HG02884 (cell line): ENCODE measurements around the gene COL7A1.

ENCODE experiments used
- ATAC-seq: cut with Tn5 transposase; IDR thresholded peaks from one replicate; pipeline ENCODE4 v1.9.1; 2021; ENCODE audit warnings: mild to moderate bottlenecking, moderate library complexity; ENCODE audit not compliant: unreplicated experiment

Gene COL7A1

DNA sequence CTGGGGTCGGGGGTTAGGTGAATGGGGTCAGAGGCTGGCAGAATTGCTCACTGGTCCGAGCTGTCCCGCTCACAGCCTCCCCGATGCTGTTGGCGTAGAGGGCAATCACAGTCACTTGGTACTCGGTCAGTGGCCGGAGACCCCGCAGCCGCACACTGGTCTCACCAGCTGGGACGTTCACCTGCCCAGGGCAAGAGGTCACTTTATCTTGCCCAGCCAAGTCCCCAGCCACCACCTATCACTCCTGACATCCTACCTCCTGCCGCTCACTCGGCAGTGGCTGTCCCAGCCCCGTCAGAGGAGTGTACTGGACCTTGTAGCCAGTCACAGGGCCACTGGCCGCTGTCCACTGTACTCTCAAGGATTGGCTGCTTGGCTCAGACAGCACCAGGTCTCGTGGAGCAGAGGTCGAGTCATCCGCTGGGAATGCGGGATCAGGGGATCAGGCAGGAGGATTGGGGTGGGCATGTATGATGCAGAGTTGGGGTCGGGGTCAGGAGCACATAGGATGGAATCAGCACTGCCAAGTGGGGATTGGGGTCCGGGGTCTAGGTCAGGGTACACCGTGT lies 2.5 kb downstream of the COL7A1 start:
- no peak for ATAC-seq

DNA sequence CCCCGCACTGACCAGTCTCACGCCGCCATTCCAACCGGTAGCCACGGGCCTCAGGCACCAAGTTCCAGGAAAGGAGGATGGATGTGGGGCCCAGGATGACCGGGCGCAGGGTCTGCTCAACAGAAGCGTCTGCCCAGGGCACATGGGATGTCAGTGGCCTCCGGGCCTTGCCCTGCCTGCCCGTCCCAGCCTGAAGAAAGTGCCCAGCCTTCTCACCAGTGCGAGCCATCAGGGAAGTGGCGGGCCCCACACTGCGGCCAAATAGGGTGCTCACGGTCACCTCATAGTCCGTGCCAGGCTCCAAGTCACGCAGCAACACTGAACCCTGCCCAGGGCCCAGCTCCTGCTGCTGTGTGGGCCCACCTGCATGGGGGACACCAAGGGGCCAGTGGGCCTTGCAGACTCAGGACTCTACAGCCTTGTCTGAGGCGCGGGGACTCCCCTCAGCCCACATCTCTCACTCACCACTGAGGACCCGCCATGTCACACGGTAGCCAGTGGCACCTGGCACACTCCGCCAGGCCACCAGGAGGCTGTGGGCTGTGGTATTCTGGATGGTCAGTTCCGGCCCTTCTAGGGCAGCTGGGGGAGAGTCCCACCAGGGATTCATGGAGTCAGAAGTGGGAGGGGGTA lies 3.1 kb downstream of the COL7A1 start:
- ATAC-seq = no peak

DNA sequence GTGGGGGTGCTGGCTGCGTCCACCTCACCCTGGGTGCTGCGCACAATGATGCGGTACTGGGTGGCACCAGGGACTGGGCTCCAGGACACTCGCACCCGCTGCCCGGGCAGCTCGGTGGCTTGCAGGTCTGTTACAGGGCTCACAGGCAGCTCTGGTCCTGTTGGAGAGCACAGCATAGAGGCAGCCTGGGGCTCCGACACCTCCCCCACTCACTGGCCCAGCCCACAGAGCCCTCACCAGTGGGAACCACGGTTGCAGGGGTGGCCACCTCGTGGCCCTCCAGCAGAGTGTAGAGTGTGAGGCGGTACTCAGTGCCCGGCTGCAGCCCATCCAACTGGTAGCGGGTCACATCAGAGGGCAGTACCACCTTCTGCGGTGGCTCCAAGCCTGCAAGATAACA lies 3.7 kb downstream of the COL7A1 start:
- ATAC-seq = no peak

- no peak for ATAC-seq
Measured at GRCh38 chr3:48588230-48588629, 6.9 kb downstream of the COL7A1 start.

GRCh38 chr3:48587686-48588085 lies 7.4 kb downstream of the COL7A1 start:
- no peak for ATAC-seq

DNA sequence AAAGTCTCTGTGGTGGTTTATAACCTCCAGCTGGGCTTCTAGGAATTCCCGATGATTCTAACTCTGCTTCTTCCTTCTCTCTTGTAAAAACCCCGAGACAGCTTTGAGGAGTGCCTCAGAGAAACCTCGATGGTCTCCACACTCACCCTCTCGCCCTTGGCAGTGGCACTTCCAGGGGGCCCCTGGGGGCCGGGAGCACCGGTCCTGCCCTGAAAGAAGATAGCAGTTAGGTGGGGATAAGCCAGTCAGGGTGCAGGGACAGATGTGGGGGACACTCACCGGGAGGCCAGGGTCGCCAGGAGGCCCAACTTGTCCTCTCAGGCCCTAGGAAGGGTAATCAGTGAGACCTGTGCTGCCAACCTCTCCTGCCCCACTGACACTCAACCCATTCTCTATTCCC lies 9.7 kb downstream of the COL7A1 start:
- no peak for ATAC-seq

DNA sequence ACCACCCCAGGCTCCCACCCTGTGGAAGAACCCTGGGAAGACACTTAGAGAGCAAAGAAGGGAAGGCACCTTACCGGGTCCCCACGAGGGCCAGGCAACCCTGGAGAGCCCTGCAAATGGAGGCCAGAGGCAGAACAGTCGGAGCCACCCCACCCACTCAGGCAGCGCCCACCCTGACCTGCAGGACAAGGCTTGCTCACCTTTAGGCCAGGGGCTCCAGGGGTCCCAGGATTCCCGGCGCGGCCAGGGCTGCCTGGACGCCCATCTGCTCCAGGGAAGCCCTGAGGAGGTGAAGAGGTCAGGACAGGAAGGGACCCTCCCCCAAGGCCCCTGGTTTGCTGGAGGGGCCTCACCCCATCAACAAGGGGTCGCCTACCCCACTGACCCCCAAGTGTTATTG lies 10.3 kb downstream of the COL7A1 start:
- no peak for ATAC-seq

DNA sequence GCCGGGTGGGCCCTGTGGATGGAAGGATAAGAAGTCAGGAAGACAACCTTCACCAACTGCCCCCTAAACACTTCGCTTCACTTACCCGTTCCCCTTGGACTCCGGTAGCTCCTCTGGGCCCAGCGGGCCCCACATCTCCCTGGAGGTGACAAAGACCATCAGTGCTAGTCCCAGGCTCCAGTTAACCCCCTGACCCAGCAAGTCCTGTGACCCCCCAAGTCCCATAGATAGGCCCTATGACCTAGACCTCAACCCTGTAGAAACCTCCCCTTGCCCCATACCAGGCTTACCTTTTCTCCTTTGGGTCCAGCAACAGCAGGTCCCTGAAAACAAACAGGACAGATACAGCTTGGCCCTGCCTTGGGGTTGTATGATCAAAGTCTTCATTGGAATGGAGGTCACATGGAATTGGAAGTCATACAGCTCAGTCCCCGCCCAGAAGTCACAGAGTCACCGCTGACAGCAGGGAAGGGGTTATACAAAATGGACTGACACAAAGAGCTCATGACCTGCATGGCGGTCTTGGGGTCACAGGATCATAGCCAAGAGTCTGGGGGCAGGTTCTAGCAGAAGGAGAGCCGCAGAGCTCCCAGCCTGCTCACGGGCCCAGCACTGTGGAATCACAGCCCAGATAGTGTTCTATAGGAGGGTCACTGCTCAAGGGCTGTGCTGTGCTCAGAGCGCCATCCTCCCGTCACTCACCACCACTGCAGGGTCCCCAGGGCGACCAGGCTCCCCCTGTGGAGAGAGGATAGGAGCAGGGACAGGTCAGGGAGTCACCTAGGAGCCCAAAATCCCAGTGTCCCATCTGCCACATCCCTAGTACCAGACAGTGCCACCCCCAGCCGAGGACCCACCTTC lies 13.3 kb downstream of the COL7A1 start:
- ATAC-seq = no peak

GRCh38 chr3:48576647-48577046 lies 18.5 kb downstream of the COL7A1 start:
- no peak for ATAC-seq

DNA sequence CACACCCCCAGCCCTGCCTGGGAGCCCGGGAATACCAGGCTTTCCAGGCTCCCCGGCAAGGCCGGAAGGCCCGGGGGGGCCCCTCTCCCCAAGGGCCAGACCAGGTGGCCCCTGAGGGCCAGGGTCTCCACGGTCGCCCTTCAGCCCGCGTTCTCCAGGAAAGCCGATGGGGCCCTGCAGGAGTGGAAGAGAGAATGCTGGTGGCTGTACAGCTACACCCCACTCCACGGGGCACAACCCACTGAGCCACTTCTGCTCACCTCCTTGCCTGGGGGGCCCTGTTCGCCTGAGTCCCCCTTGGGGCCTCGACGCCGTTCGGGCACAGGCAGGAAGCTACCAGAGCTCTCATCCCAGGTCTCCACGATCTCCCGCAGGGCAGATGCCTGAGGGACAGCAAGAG lies 19.8 kb downstream of the COL7A1 start:
- ATAC-seq = no peak

- no peak for ATAC-seq
Measured at GRCh38 chr3:48573973-48574585, 21.1 kb downstream of the COL7A1 start.

DNA sequence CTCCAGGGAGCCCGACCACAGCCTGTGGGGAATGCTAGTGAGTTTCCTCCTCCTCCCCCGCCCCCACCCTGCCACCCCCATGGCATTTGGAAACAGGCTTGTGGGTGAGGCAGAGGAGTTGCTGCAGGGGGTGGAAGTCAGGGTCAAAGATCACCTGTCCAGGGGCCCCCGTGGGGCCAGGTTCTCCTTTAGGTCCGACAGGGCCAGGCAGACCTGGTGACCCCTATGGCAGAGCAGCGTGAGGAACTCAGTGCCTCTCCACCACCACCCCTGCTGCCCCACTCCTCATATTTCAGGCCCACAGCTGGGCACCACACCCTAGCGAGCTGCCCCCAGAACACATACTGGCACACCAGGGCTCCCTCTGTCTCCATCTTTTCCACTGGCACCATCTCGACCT lies 22.6 kb downstream of the COL7A1 start:
- ATAC-seq = no peak

GRCh38 chr3:48571938-48572337 lies 23.2 kb downstream of the COL7A1 start:
- no peak for ATAC-seq

DNA sequence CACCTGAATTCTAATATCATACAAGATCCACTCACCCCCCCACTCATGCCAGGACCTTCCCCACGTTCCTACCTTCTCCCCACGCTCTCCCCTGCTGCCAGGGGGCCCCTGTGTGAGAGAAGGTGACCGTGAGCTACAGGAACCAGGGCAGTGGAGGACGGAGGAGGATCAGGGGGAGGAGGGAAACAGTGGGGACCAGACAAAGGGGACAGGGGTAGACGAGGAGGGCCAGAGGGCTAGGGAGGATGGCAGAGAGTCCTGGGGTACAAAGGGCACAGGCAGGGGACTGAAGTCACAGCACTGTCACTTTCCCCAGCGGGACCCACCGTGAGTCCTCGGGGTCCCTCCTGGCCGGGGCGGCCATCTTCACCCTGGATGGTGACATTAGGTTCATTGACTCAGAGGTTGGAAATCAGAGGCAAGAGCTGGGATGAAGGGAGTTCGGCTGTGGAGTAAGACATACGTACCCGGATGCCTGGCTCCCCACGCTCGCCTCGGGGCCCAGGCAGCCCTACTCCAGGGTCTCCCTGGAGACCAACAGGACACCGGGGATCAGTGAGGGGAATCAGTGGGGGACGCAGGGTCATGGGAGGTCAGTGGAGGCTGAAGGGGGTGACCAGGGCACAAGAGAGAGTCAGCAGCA lies 25.2 kb downstream of the COL7A1 start:
- ATAC-seq = no peak

- ATAC-seq = no peak
Measured at GRCh38 chr3:48569400-48569799, 25.7 kb downstream of the COL7A1 start.

DNA sequence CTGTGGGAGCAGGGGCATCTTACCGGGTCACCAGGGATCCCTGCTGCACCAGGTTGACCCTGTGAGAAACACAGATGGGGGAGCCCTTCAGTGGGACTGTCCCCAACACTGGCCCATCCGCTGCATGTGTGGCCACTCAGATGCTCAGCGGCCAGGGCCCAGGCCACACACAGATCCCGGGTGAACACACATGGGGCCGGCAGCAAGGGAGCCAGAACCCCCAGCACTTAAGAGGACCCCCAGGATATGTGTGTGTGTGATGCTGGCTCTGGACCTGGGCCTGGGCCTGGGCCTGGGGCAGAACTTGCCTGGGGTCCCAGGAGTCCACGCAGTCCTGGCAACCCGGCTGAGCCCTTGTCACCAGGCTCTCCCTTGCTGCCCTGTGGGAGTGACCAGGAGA lies 26.7 kb downstream of the COL7A1 start:
- ATAC-seq = no peak

GRCh38 chr3:48567500-48567899 lies 27.6 kb downstream of the COL7A1 start:
- no peak for ATAC-seq

DNA sequence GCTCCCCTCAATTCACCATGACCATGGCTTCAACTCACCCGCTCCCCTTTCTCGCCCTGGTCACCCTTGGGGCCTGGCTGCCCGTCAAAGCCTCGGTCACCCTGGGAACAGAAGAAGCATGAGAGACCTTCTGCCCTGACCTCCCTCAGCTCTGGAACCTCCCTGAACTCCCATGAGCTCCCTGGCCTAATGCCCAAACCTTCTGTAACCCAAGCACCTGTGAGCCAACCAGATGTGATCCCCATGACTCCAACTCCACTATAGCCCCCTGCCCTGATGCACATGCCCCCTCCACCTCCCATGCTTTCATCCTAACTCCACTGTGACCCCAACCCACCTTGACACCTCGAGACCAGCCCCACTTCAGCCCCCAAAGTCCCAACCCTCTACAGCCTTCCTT lies 28.0 kb downstream of the COL7A1 start:
- no peak for ATAC-seq

GRCh38 chr3:48566401-48566760 lies 28.7 kb downstream of the COL7A1 start:
- ATAC-seq = no peak

GRCh38 chr3:48565591-48566400 lies 29.3 kb downstream of the COL7A1 start:
- no peak for ATAC-seq

DNA sequence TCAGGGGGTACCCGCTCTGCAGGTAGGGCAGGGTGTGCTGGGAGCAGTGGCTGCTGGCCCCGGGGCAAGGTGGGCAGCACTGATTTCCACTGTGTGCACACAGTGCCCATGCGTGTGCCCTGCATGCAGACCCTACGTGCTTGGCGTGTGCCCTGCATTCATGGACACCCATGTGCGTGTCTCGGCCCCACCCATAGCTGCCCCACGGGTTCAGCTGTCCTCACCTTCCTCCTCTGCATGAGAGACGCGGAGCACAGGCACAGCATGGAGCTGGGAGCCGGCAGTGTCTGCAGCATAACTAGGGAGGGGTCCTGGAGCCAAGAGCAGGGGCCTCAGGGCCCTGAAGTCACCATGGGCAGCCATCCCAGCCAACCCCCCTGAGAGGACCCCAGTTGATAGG lies 29.9 kb downstream of the COL7A1 start:
- ATAC-seq = no peak
